B cell (primary cell): Measurements from ENCODE around the gene THEMIS. TPM values are rescaled to one million over a fixed set of nuclear protein-coding genes. Genes with fewer than 3 reads are reported as not detected.

Experiments used
- ATAC-seq: fragments of 200-7000 bp; cut with Tn5 transposase; one replicate; pipeline ENCODE4 v1.10.0; 2021; ENCODE audit warnings: low read depth, mild to moderate bottlenecking, moderate number of reproducible peaks, moderate library complexity
- CTCF ChIA-PET: fragments of 350-600 bp; sonication (Branson Sonifier 250); formaldehyde crosslinking; loops from one replicate; lab custom pipeline; 2021; ENCODE audit warnings: antibody characterized with exemption, inconsistent platforms; lab: Charles Lee
- POLR2A ChIA-PET: fragments of 350-600 bp; sonication (Branson Sonifier 250); formaldehyde crosslinking; loops from one replicate; lab custom pipeline; 2021; ENCODE audit warnings: antibody characterized with exemption; lab: Charles Lee
- DNase-seq: peaks from one replicate; pipeline ENCODE4 v3.0.0; 2013
- H2AFZ ChIP-seq: 2 replicates; pipeline ENCODE4 v1.6.1; 2012; ENCODE audit warnings: mild to moderate bottlenecking, low read depth, low read length; ENCODE audit not compliant: insufficient read depth, poor library complexity, severe bottlenecking
- H3K27ac ChIP-seq, 2 donors: 1 replicate in 1 of 2; 2 replicates in 1 of 2; pipeline ENCODE4 v1.5.1; 2012 to 2013; ENCODE audit warnings: low read length in 2 of 2, mild to moderate bottlenecking in 2 of 2, moderate library complexity in 1 of 2
- H3K27me3 ChIP-seq, 4 experiments: fragments of 200-600 bp in 1 of 4; sonication (generic) in 1 of 4; replicated peaks in 1 of 4; 1 replicate in 2 of 4; 2 replicates in 2 of 4; pipeline versions ENCODE4 v1.6.1 to v1.7.0; 2013 to 2016; ENCODE audit warnings: low read length in 3 of 4, mild to moderate bottlenecking in 2 of 4, mixed read lengths in 1 of 4, moderate library complexity in 1 of 4; ENCODE audit not compliant: insufficient read depth in 4 of 4, control insufficient read depth in 3 of 4; ENCODE audit errors: control extremely low read depth in 1 of 4
- H3K36me3 ChIP-seq, 2 experiments: replicated peaks in 1 of 2; 1 replicate in 1 of 2; 2 replicates in 1 of 2; pipeline versions ENCODE4 v1.6.1 to v1.7.1; 2013; ENCODE audit warnings: low read length in 1 of 2; ENCODE audit not compliant: insufficient read depth in 2 of 2, control insufficient read depth in 1 of 2; ENCODE audit errors: control extremely low read depth in 1 of 2, extremely low read depth in 1 of 2
- H3K4me1 ChIP-seq, 2 donors: fragments of 200-600 bp in 1 of 2; sonication (generic) in 1 of 2; 1 replicate in 1 of 2; 2 replicates in 1 of 2; pipeline versions ENCODE4 v1.5.1 to v1.6.1; 2013 to 2017; ENCODE audit warnings: low read length in 2 of 2; ENCODE audit not compliant: control insufficient read depth in 2 of 2, insufficient read depth in 2 of 2
- H3K4me2 ChIP-seq: replicated peaks from 2 replicates; pipeline ENCODE3; 2012; ENCODE audit warnings: mild to moderate bottlenecking, low read depth, low read length; ENCODE audit not compliant: poor library complexity, severe bottlenecking
- H3K4me3 ChIP-seq, 5 experiments: fragments of 200-600 bp in 1 of 5; sonication (generic) in 1 of 5; 1 replicate in 3 of 5; 2 replicates in 2 of 5; pipeline versions ENCODE4 v1.5.1 to v1.7.0; 2011 to 2016; ENCODE audit warnings: low read length in 4 of 5, mild to moderate bottlenecking in 4 of 5, low read depth in 2 of 5, control low read depth in 1 of 5, moderate library complexity in 1 of 5; ENCODE audit not compliant: insufficient read depth in 1 of 5; ENCODE audit errors: control extremely low read depth in 1 of 5, extremely low read depth in 1 of 5
- H3K79me2 ChIP-seq: fragments of 200-600 bp; sonication (generic); one replicate; pipeline ENCODE4 v1.6.0; 2016; ENCODE audit warnings: low read length; ENCODE audit not compliant: control insufficient read depth, insufficient read depth
- H3K9ac ChIP-seq: fragments of 200-600 bp; sonication (generic); 2 replicates; pipeline ENCODE4 v1.6.1; 2017; ENCODE audit warnings: mild to moderate bottlenecking, low read length, moderate library complexity
- H3K9me3 ChIP-seq, 3 donors: one replicate each; pipeline versions ENCODE4 v1.6.1 to v1.7.1; 2013; ENCODE audit warnings: low read length in 2 of 3; ENCODE audit not compliant: control insufficient read depth in 2 of 3, insufficient read depth in 1 of 3; ENCODE audit errors: control extremely low read depth in 1 of 3
- H4K20me1 ChIP-seq: 2 replicates; pipeline ENCODE4 v1.6.0; 2012; ENCODE audit warnings: mild to moderate bottlenecking, low read length; ENCODE audit not compliant: insufficient read depth, control insufficient read depth, poor library complexity, severe bottlenecking
- H3K27ac Mint-ChIP-seq: one replicate; pipeline ENCODE4 v1.8.0; 2021; ENCODE audit warnings: mixed read lengths
- H3K27me3 Mint-ChIP-seq: one replicate; pipeline ENCODE4 v1.8.0; 2021; ENCODE audit warnings: mixed read lengths
- H3K4me1 Mint-ChIP-seq: one replicate; pipeline ENCODE4 v1.8.0; 2021; ENCODE audit warnings: mixed read lengths
- H3K4me3 Mint-ChIP-seq: one replicate; pipeline ENCODE4 v1.8.0; 2021; ENCODE audit warnings: mixed read lengths
- H3K9me3 Mint-ChIP-seq: one replicate; pipeline ENCODE4 v1.8.0; 2022; ENCODE audit warnings: mixed read lengths; ENCODE audit not compliant: insufficient read depth
- EZH2 ChIP-seq: IDR thresholded peaks from 2 replicates; pipeline ENCODE4 v1.6.1; 2012; ENCODE audit warnings: borderline replicate concordance, low read depth, mild to moderate bottlenecking, moderate library complexity, low read length; ENCODE audit not compliant: insufficient read depth, poor library complexity, severe bottlenecking
- WGBS: methylation state at CpG from one replicate; pipeline ENCODE4 v1.1.5; 2013; ENCODE audit warnings: missing lambda C conversion rate; ENCODE audit not compliant: insufficient coverage; 5-methylcytosine and 5-hydroxymethylcytosine counted together
- intact Hi-C: fragments of 100-400 bp; cut with micrococcal nuclease; formaldehyde crosslinking; loops from one replicate; pipeline ENCODE4 v1.10.0; 2022
- polyA plus RNA-seq: library from polyadenylated mRNA; depleted of rRNA; stranded (reverse); fragments of >200 nt; gene quantifications from 2 replicates; pipeline ENCODE4 v1.2.3, GENCODE V29; 2012
- total RNA-seq, 2 donors: library from RNA; stranded (reverse); fragments of 120-200 nt in 1 of 2; gene quantifications; 1 replicate in 1 of 2; 2 replicates in 1 of 2; pipeline versions ENCODE4 v1.2.3 to v1.2.4, GENCODE V29; 2013 to 2022
- TF ChIP-seq, protein P1 (sequence below): fragments of 200-600 bp; IDR thresholded peaks from one replicate; pipeline ENCODE4 v1.8.0; 2022; ENCODE audit warnings: antibody characterized with exemption, mild to moderate bottlenecking

Gene THEMIS
- total and polyA plus RNA-seq, 2 donors (not counting 1 experiment from before 2014, with no cell fraction given), result 0.10 to 0.30 TPM

DNA sequence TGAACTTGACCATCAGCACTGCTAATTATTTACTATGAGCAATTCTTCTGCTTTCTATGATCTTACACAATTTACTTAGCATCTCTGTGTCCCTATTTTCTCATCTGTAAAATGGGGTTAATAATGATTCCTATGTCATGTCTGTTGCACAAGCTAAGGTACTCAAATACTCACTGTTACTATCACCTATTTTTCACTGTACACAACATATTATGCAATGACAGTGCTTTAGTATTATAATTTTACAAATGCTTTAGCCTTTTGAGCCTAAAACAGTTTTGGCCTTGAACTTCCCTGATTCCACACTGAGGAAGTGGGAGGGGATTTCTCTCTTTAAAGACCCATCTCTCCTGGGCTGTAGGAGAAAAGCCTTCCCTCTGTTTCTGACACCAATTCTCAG lies 36.9 kb upstream of the THEMIS start:
- ChIA-PET CTCF (no interaction called here), POLR2A (no interaction called here)
- H3K27me3 Mint-ChIP-seq, result no peaks in the 10 kb centered on the region
- intact Hi-C loops, result no loop called here
- no peaks in the 10 kb centered on the region for H3K27me3 ChIP-seq
- no peak for DNase-seq
- H3K9me3 ChIP-seq, result peaks cover 0 to 2% (median 2%) of the 10 kb centered on the region in 3 donors
- no peak overlapping the region for H3K4me3 Mint-ChIP-seq
- H2AFZ ChIP-seq, result no peak overlapping the region
- H4K20me1 ChIP-seq, result no peaks in the 10 kb centered on the region
- no peak overlapping the region for H3K27ac Mint-ChIP-seq
- no peak for ATAC-seq
- H3K36me3 ChIP-seq, result no peaks in the 10 kb centered on the region
- H3K9me3 Mint-ChIP-seq, result no peaks in the 10 kb centered on the region
- no peaks in the 10 kb centered on the region for H3K4me1 Mint-ChIP-seq
- H3K4me2 ChIP-seq, result no peak overlapping the region
- no peak overlapping the region for H3K27ac ChIP-seq
- no peaks in the 10 kb centered on the region for H3K4me1 ChIP-seq
- no peak overlapping the region for H3K9ac ChIP-seq
- no peaks in the 10 kb centered on the region for H3K79me2 ChIP-seq
- H3K4me3 ChIP-seq, result no peak overlapping the region
- TF ChIP-seq EZH2, result no peak
- TF ChIP-seq, protein P1, sequence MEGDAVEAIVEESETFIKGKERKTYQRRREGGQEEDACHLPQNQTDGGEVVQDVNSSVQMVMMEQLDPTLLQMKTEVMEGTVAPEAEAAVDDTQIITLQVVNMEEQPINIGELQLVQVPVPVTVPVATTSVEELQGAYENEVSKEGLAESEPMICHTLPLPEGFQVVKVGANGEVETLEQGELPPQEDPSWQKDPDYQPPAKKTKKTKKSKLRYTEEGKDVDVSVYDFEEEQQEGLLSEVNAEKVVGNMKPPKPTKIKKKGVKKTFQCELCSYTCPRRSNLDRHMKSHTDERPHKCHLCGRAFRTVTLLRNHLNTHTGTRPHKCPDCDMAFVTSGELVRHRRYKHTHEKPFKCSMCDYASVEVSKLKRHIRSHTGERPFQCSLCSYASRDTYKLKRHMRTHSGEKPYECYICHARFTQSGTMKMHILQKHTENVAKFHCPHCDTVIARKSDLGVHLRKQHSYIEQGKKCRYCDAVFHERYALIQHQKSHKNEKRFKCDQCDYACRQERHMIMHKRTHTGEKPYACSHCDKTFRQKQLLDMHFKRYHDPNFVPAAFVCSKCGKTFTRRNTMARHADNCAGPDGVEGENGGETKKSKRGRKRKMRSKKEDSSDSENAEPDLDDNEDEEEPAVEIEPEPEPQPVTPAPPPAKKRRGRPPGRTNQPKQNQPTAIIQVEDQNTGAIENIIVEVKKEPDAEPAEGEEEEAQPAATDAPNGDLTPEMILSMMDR, result no peak

GRCh38 chr6:127937102-127937501 lies 36.2 kb upstream of the THEMIS start:
- Mint-ChIP-seq H3K9me3 (no peaks in the 10 kb centered on the region), H3K4me1 (no peaks in the 10 kb centered on the region), H3K4me3 (no peak overlapping the region), H3K27me3 (no peaks in the 10 kb centered on the region), H3K27ac (no peak overlapping the region)
- Histone ChIP-seq H3K4me2 (no peak overlapping the region), H3K9ac (no peak overlapping the region), H3K79me2 (no peaks in the 10 kb centered on the region), H3K27me3 (no peaks in the 10 kb centered on the region), H3K36me3 (no peaks in the 10 kb centered on the region), H3K27ac (no peak overlapping the region), H3K4me1 (no peaks in the 10 kb centered on the region), H4K20me1 (no peaks in the 10 kb centered on the region), H2AFZ (no peak overlapping the region), H3K9me3 (peaks cover 2 to 7% (median 5%) of the 10 kb centered on the region in 3 donors), H3K4me3 (no peak overlapping the region)
- DNase-seq (no peak), ATAC-seq (no peak)
- WGBS, result no CpG with 5 or more reads among the region's 2 CpGs
- ChIA-PET CTCF (no interaction called here), POLR2A (no interaction called here)
- intact Hi-C loops, result no loop called here
- TF ChIP-seq, protein P1, result no peak
- TF ChIP-seq EZH2, result no peak
